Stimulated activated CD4-positive, alpha-beta T cell treated with anti-CD3 and anti-CD28 coated beads, Interleukin-1b, Interleukin-23, amount 100 ng/mL, for 4 hours (primary cell): ENCODE data around the gene CEBPE.

ENCODE experiments used
- DNase-seq, 2 donors: peaks; one replicate each; pipeline ENCODE4 v3.0.0-alpha.2; 2020; ENCODE audit warnings: low read depth in 2 of 2

The CEBPE gene

DNA sequence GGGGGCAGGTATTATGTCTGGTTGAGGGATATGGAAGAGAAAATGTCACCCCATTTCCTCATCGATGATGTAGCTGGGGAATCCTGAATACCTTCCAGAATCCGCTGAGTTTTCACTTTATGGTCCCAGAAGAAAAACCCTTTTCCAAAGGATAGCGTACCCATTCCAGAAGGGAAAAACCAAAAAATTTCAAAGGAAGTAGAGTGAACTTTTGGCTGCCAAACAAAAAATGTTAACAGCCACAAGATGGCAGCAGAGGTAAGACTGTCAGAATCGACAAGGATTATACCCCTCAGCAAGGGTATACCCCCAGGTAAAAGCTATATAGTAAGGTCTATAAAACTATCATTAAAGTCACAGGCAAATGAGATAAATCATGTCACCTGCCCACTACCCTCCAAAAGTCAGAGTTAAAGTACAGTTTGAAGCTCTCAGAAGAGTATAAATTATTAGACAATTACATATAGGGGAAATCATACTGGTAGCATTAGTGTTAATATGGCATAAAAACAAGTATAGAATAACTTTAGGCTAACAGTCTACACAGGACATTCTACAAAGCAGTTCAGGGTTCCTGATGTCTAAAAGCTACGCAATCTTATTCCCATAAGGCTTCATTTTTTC, 42.2 kb downstream of the CEBPE start:
- no peak for DNase-seq

DNA sequence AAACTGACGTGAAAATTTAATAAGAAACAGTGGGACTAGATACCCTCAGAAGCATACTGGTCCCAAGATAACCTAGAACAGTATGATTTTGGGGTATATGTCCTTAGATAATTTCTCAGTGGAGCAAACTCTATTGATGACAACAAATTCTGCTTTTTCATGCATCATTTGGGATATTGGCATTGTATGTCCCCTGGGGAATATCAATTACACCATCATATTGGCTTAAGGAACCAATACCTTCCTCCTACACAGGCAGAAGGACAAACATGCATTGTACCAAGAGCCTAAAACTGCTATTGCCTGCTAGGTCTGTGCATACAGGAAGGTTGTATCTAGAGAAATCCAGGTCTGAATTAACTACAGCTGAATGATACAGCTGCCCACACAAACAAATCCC, 44.1 kb downstream of the CEBPE start:
- DNase-seq, result no peak

GRCh38 chr14:23071921-23072539, 47.0 kb downstream of the CEBPE start:
- DNase-seq, result no peak

DNA sequence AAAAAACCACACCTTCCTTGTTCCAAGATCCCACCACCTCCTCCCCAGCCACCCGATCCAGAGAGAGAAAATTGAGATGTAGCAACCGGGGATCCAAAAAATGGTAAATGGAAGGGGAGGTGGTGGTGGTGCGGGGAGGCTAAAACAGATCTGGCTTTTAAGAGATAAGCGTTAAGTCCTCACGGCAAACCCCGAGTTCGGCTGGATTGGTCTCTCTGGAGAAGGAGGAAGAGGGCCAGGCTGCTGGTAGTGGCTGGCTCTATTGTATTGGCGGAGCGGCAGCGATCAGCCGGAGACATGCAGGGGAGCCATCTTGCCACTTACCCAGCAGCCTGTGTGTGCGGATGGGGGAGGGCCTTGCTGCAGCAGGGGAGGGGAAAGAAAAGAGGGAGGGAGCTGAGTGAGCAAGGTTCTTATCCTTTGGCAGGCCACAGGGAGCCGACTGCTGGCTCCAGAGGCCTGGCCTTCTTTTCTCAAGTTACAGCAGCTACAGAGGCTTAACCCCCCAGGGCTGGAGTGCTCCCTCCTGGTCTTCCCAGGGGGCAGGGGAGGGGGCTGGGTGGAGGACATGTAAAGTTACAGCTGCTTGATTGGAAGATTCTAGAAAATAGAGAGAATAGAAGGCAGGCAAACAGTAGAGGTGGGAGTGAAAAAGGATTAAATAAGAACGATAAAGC, 47.7 kb downstream of the CEBPE start:
- DNase-seq, result peak; percentile 61 to 63

DNA sequence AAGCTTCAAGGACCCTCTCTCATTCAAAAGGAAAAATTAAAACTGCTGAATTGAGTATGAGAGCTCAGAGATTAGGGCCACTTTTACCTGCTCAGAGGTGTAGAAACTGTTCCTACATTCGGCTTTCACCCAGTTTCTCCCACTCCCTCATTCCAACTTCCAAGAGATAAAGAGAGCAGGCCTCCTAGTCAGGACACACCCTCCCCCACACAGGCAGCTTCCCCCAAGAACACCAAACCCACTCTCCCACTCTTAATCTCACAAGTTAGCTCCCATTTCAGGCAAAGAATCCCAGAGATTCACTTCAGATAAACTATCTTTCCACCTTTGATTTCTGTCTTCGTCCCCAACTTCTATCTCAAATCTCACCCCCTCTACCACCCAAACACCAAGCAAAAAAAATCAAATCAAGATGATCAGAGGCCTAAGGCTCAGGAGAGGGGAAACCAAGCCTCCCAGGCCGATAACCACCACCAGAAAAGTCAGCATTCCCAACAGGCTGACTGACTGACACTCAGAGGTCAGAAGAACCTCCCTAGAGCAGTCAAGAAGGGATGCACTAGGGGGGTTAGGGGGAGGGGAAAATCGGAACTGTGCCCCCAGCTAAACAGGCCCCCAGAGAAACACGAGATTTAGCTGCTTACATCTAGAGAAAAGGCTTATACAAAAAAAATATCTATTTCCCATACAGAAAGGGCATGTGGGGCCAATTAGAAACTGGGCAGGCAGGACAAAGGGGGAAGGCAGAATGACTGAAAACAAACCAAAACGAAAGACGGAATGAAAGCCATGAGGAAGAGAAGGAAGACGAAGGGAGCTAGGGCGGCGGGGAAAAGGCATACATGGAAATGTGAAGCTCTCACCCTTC, 48.6 kb downstream of the CEBPE start:
- DNase-seq, result no peak

DNA sequence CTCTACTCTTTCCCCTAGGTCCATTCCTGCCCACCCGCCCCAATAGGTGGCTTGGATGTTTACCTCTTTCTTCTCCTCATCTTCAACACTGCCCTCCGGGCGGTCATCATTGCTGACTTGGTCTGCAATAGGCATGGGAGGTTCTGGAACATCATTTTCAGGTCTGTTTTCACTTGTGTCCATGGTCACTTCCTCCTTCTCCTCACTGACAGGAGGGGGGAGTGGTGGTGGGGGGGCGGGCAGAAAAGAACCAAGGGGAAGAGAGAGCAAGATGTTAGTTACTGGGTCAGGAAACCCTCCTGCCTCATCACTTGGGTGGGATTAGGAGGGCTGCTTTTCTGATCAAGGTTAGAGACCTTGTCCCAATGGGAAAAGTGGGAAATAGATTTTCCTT, 49.6 kb downstream of the CEBPE start:
- no peak for DNase-seq

- DNase-seq, result peak; percentile 42 to 67
These were observed 50.2 kb downstream of the CEBPE start for GRCh38 chr14:23068789-23069412.

DNA sequence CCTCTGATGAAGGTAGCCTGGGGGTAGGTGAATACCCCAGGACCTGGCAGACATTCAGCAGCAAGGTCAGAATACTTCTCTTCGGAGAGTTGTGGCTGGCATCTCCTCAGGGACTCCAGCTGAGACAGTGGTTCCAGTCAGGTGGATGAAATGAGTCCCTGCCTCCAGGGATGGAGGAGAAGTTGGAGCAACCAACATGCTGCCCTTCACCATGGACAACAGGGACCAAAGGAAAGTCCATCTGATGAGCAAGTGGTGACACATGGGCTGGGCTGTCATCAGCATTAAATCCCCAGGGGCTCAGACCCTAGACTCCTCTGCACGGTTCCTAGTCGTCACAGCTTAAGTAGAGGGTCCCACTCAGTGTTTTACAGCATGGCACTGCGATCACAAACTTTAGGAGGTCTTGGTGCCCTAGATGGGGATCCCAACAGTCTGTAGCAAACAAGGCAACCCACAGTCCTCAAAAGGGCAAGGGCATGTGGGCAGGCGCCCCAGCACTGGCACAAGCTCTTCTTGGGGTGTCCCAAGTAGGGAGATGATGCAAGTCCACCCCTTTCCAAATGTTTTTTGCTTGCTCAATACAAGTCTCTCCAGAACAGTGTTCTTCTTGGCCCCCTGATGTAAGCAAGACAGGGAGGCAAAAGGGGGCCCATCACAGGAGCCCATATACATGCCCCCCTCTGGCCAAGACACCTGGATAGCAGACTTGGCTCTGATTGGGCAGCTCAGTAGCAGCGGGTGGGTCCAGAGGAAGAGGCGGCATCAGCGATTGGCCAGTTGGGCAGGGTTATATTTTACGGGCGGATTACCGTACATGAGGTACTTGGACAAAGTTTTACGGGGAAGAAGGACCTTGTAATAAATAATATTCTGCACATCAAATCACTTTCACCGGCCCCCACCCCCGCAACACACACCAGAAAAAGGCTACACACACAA, 50.9 kb downstream of the CEBPE start:
- DNase-seq, result no peak
